Hematopoietic multipotent progenitor cell (in vitro differentiated cells): ENCODE results near the gene COL4A2. TPM values are rescaled to one million over a fixed set of nuclear protein-coding genes. Genes with fewer than 3 reads are reported as not detected.

Experiments used
- DNase-seq, 3 donors: peaks; one replicate each; pipeline ENCODE4 v3.0.0-alpha.2; 2011 to 2015; ENCODE audit warnings: low read depth in 2 of 3, low spot score in 2 of 3
- total RNA-seq: library from RNA; depleted of rRNA; stranded (reverse); fragments of >200 nt; gene quantifications from one replicate; pipeline ENCODE4 v1.2.3, GENCODE V29; 2012

COL4A2 gene
- 0.27 TPM for total RNA-seq

- DNase-seq: peak in 1 of 3 donors; percentile 6
Observed at GRCh38 chr13:110306960-110307766, at the start of gene COL4A2, which contains the start of gene COL4A1. COL4A2 (plus strand) TSS chr13:110307284; CDS start chr13:110307904, 620 bp downstream. COL4A1 (minus strand) TSS chr13:110307157; CDS start chr13:110307027, 130 bp downstream.

- no peak for DNase-seq
Observed at GRCh38 chr13:110257408-110257807, 49.7 kb upstream of the COL4A2 start.

- DNase-seq: no peak
Observed at GRCh38 chr13:110258876-110259631, 48.0 kb upstream of the COL4A2 start.

- no peak for DNase-seq
Observed at GRCh38 chr13:110259651-110260050, 47.4 kb upstream of the COL4A2 start.

GRCh38 chr13:110261166-110262081 is 45.7 kb upstream of the COL4A2 start:
- DNase-seq: no peak

- no peak for DNase-seq
Observed at GRCh38 chr13:110262082-110262436, 45.0 kb upstream of the COL4A2 start.

- DNase-seq: no peak
Observed at GRCh38 chr13:110262508-110263291, 44.4 kb upstream of the COL4A2 start.

- no peak for DNase-seq
Observed at GRCh38 chr13:110263404-110263803, 43.7 kb upstream of the COL4A2 start.

GRCh38 chr13:110263888-110264287 is 43.2 kb upstream of the COL4A2 start:
- no peak for DNase-seq

- no peak for DNase-seq
Observed at GRCh38 chr13:110264685-110265275, 42.3 kb upstream of the COL4A2 start.

- DNase-seq: no peak
Observed at GRCh38 chr13:110265341-110265681, 41.8 kb upstream of the COL4A2 start.

- DNase-seq: no peak
Observed at GRCh38 chr13:110265682-110266430, 41.2 kb upstream of the COL4A2 start.

GRCh38 chr13:110266431-110266809 is 40.7 kb upstream of the COL4A2 start:
- no peak for DNase-seq

GRCh38 chr13:110266983-110267382 is 40.1 kb upstream of the COL4A2 start:
- DNase-seq: no peak

GRCh38 chr13:110268061-110268460 is 39.0 kb upstream of the COL4A2 start:
- no peak for DNase-seq

- DNase-seq: no peak
Observed at GRCh38 chr13:110268576-110269185, 38.4 kb upstream of the COL4A2 start.

- no peak for DNase-seq
Observed at GRCh38 chr13:110269509-110270185, 37.4 kb upstream of the COL4A2 start.

GRCh38 chr13:110270507-110270906 is 36.6 kb upstream of the COL4A2 start:
- DNase-seq: no peak
